Measurements from ENCODE around the gene LRRN1.

- no peak for TF ChIP-seq CTCF (IDR thresholded peaks at IDR 0.05 in 8 of 11, conservative IDR thresholded peaks at IDR 0.05 in 3 of 11)
- TF ChIP-seq POLR2A (IDR thresholded peaks at IDR 0.05), result no peak
Measured at GRCh38 chr3:3817865-3818264, 18.6 kb downstream of the LRRN1 start.

Data from spleen (tissue), 7 donors.